HG02885 (cell line): ENCODE results near the gene MBOAT7.
A peak's percentile ranks its signal among the peaks of the same experiment; 100 is the strongest.
"Not testable (repeated sequence)": the region's sequence is repeated elsewhere in the genome, so short reads cannot be mapped to it uniquely, and the experiment has no call there.

Source experiments
- ATAC-seq: cut with Tn5 transposase; IDR thresholded peaks from one replicate; pipeline ENCODE4 v1.9.1; 2021; ENCODE audit warnings: mild to moderate bottlenecking; ENCODE audit not compliant: unreplicated experiment, poor library complexity

The MBOAT7 gene

GRCh38 chr19:54209811-54210494 lies 20.6 kb upstream of the MBOAT7 start:
- ATAC-seq, result no peak

- ATAC-seq, result no peak
These were observed 19.9 kb upstream of the MBOAT7 start for GRCh38 chr19:54209058-54209810.

GRCh38 chr19:54208784-54209057 lies 19.3 kb upstream of the MBOAT7 start:
- ATAC-seq, result no peak

GRCh38 chr19:54207983-54208783 lies 18.8 kb upstream of the MBOAT7 start:
- peak; percentile 56 for ATAC-seq

- ATAC-seq, result no peak
These were observed 18.2 kb upstream of the MBOAT7 start for GRCh38 chr19:54207676-54207982.

- not testable (repeated sequence) for ATAC-seq
These were observed 17.8 kb upstream of the MBOAT7 start for GRCh38 chr19:54207193-54207592.

GRCh38 chr19:54206831-54207177 lies 17.4 kb upstream of the MBOAT7 start:
- ATAC-seq, result no peak

- no peak for ATAC-seq
These were observed 16.9 kb upstream of the MBOAT7 start for GRCh38 chr19:54206030-54206830.

- no peak for ATAC-seq
These were observed 15.5 kb upstream of the MBOAT7 start for GRCh38 chr19:54204767-54205468.

GRCh38 chr19:54203151-54203611 lies 13.8 kb upstream of the MBOAT7 start:
- ATAC-seq, result no peak

- no peak for ATAC-seq
These were observed 12.6 kb upstream of the MBOAT7 start for GRCh38 chr19:54201980-54202379.

GRCh38 chr19:54201172-54201701 lies 11.9 kb upstream of the MBOAT7 start:
- no peak for ATAC-seq

- no peak for ATAC-seq
These were observed 10.0 kb upstream of the MBOAT7 start for GRCh38 chr19:54199401-54199800.

GRCh38 chr19:54197121-54197520 lies 7.7 kb upstream of the MBOAT7 start:
- ATAC-seq, result no peak

- ATAC-seq, result no peak
These were observed 7.2 kb upstream of the MBOAT7 start for GRCh38 chr19:54196536-54196935.

- not testable (repeated sequence) for ATAC-seq
These were observed 5.1 kb upstream of the MBOAT7 start for GRCh38 chr19:54194463-54194862.

GRCh38 chr19:54193011-54193410 lies 3.6 kb upstream of the MBOAT7 start:
- no peak for ATAC-seq

GRCh38 chr19:54191811-54192453 lies 2.6 kb upstream of the MBOAT7 start:
- no peak for ATAC-seq
